Measurements from ENCODE around the gene ADARB1. TPM values are rescaled to one million over a fixed set of nuclear protein-coding genes. Genes with fewer than 3 reads are reported as not detected.

Gene ADARB1
- total and polyA plus RNA-seq, 9 of the 15 experiments (the other 6 are each of a cell fraction or from before 2014, with no cell fraction given) = 6.7 to 16.0 (median 8.3) TPM

- TF ChIP-seq, protein P1, sequence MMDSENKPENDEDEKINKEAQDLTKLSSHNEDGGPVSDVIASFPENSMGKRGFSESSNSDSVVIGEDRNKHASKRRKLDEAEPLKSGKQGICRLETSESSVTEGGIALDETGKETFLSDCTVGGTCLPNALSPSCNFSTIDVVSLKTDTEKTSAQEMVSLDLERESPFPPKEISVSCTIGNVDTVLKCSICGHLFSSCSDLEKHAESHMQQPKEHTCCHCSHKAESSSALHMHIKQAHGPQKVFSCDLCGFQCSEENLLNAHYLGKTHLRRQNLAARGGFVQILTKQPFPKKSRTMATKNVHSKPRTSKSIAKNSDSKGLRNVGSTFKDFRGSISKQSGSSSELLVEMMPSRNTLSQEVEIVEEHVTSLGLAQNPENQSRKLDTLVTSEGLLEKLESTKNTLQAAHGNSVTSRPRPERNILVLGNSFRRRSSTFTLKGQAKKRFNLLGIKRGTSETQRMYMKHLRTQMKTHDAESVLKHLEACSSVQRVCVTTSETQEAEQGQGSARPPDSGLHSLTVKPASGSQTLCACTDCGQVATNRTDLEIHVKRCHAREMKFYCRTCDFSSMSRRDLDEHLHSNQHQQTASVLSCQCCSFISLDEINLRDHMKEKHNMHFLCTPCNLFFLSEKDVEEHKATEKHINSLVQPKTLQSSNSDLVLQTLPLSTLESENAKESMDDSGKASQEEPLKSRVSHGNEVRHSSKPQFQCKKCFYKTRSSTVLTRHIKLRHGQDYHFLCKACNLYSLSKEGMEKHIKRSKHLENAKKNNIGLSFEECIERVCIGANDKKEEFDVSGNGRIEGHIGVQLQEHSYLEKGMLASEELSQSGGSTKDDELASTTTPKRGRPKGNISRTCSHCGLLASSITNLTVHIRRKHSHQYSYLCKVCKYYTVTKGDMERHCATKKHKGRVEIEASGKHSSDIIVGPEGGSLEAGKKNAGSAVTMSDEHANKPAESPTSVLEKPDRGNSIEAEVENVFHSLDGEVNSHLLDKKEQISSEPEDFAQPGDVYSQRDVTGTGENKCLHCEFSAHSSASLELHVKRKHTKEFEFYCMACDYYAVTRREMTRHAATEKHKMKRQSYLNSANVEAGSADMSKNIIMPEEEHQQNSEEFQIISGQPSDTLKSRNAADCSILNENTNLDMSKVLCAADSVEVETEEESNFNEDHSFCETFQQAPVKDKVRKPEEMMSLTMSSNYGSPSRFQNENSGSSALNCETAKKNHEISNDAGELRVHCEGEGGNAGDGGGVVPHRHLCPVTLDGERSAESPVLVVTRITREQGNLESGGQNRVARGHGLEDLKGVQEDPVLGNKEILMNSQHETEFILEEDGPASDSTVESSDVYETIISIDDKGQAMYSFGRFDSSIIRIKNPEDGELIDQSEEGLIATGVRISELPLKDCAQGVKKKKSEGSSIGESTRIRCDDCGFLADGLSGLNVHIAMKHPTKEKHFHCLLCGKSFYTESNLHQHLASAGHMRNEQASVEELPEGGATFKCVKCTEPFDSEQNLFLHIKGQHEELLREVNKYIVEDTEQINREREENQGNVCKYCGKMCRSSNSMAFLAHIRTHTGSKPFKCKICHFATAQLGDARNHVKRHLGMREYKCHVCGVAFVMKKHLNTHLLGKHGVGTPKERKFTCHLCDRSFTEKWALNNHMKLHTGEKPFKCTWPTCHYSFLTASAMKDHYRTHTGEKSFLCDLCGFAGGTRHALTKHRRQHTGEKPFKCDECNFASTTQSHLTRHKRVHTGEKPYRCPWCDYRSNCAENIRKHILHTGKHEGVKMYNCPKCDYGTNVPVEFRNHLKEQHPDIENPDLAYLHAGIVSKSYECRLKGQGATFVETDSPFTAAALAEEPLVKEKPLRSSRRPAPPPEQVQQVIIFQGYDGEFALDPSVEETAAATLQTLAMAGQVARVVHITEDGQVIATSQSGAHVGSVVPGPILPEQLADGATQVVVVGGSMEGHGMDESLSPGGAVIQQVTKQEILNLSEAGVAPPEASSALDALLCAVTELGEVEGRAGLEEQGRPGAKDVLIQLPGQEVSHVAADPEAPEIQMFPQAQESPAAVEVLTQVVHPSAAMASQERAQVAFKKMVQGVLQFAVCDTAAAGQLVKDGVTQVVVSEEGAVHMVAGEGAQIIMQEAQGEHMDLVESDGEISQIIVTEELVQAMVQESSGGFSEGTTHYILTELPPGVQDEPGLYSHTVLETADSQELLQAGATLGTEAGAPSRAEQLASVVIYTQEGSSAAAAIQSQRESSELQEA (IDR thresholded peaks at IDR 0.05; ENCODE audit: low read depth) = no peak
- TF ChIP-seq HMGXB4 (CRISPR knock-in tag; IDR thresholded peaks at IDR 0.05) (no peak), JUND (IDR thresholded peaks at IDR 0.05; ENCODE audit: borderline replicate concordance, low read depth, low read length) (no peak), JUND (tag; IDR thresholded peaks at IDR 0.05; ENCODE audit: borderline replicate concordance, low read depth, low read length) (no peak), MCM5 (IDR thresholded peaks at IDR 0.05; ENCODE audit: low read depth) (no peak)
These were observed 25.4 kb upstream of the ADARB1 start (continued) for GRCh38 chr21:45048968-45049367.

Data from K562 (cell line).